GM20000 (cell line): ENCODE data around the gene DCAF8L1.
"Not testable (repeated sequence)": the region's sequence is repeated elsewhere in the genome, so short reads cannot be mapped to it uniquely, and the experiment has no call there.

Experiments used
- DNase-seq: peaks from one replicate; pipeline ENCODE4 v3.0.0; 2012; ENCODE audit warnings: low spot score
- TF ChIP-seq, protein P1 (sequence below): IDR thresholded peaks from 2 replicates; pipeline ENCODE4 v1.5.1; 2012; ENCODE audit warnings: mild to moderate bottlenecking, control low read depth; ENCODE audit errors: extremely low read depth, missing control alignments

DCAF8L1 gene

DNA sequence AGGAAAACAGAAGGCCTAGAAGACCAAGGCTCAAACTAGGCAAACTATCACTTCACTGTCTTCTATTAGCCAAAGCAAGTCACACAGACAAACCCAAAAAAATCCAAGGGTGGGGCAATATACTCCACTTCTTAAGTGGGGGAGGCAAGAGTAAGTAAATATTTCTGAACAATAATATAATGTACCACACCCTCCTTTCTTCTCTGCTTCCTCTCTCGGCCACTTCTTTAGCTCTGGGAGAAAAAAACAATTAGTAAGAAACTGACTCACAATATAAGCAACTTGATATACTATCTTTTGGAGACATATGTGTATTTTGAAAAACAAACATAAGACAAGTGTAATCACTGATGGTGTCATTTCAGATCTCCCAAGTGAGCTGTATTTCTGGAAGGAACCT is 14.8 kb downstream of the DCAF8L1 start:
- TF ChIP-seq, protein P1, sequence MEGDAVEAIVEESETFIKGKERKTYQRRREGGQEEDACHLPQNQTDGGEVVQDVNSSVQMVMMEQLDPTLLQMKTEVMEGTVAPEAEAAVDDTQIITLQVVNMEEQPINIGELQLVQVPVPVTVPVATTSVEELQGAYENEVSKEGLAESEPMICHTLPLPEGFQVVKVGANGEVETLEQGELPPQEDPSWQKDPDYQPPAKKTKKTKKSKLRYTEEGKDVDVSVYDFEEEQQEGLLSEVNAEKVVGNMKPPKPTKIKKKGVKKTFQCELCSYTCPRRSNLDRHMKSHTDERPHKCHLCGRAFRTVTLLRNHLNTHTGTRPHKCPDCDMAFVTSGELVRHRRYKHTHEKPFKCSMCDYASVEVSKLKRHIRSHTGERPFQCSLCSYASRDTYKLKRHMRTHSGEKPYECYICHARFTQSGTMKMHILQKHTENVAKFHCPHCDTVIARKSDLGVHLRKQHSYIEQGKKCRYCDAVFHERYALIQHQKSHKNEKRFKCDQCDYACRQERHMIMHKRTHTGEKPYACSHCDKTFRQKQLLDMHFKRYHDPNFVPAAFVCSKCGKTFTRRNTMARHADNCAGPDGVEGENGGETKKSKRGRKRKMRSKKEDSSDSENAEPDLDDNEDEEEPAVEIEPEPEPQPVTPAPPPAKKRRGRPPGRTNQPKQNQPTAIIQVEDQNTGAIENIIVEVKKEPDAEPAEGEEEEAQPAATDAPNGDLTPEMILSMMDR, result no peak
- DNase-seq, result no peak

DNA sequence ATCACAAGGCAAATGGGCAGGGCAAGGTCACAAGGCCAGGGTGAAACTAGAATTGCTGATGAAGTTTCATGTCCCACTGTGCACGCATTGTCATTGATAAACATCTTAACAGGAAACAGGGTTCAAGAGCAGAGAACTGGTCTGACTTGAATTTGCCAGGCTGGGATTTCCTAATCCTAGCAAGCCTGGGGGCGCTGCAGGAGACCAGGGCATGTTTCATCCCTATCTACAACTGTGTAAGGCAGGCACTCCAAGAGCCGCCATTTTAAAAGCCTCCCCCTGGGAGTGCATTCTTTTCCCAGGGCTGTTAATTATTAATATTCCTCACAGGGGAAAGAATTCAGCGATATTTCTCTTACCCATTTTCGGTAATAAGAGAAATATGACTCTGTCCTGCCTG is 15.9 kb downstream of the DCAF8L1 start:
- not testable (repeated sequence) for DNase-seq

DNA sequence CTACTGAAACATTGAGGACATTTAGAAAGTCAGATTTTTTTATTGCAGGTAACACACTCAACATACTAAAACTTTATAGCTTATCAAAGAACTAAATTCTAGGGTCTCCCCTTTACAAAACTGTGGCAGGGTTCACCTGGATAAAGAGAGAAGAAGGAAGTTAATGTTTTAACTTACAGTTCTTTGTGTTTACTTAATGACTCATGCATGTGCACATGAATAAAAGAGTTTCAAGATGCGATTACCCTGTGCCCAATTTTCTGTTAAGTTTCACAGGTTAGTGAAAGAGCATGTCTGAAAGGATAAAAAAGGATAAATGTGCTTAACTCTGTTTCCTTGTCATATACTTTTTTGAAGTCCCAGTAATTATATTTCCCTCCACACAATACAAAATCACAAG is 16.8 kb downstream of the DCAF8L1 start:
- no peak for DNase-seq
- TF ChIP-seq, protein P1, result no peak

DNA sequence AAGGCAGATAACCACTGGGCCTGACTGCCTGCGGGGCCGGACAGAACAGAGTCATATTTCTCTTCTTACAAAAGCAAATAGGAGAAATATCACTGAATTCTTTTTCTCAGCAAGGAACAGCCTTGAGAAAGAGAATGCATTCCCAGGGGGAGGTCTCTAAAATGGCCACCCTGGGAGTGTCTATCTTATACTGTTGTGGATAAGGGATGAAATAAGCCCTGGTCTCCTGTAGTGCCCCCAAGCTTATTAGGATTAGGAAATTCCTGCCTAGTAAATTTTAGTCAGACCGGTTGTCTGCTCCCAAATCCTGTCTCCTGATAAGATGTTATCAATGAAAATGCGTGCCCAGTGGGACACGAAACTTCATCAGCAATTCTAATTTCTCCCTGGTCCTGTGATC is 20.8 kb downstream of the DCAF8L1 start:
- not testable (repeated sequence) for DNase-seq

DNA sequence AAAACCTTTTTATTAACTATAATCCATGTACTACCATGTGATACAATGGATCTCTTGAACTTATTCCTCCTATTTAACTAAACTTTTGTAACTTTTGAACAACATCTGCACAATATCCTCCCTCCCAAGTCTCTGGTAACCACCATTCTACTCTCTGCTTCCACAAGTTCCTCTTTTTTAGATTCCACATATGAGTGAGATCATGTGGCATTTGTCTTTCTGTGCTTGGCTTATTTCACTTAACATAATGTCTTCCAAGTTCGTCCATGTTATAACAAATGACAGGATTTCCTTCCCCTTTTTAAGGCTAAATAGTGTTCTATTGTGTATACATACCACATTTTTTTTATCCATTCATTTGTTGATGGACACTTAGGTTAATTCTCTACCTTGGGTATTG is 28.1 kb downstream of the DCAF8L1 start:
- no peak for DNase-seq
- TF ChIP-seq, protein P1, result no peak

DNA sequence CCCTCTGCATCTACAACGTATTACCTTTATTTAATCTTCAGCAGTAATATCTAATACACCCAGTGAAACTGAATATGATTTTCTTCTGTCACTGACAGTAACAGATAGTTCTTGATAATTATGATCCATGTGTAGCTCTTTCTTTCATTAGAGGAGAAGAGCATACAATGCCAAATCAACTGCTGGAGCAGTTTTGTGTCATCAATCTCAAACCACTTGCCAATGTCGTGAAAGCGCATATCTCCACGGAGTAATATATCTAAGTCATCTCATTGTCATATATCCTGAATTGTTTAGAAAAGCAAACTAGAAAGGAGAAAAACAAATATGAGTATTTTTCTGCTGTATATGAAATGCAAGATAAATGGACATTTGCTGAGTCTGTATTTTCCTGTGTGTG is 47.9 kb downstream of the DCAF8L1 start:
- no peak for DNase-seq
- TF ChIP-seq, protein P1, result no peak
